Measurements from ENCODE around the gene FAAP100. TPM values are rescaled to one million over a fixed set of nuclear protein-coding genes. Genes with fewer than 3 reads are reported as not detected.

FAAP100 gene
- total and polyA plus RNA-seq, 2 donors (not counting 1 experiment from before 2014, with no cell fraction given) = 62.0 to 72.7 TPM

DNA sequence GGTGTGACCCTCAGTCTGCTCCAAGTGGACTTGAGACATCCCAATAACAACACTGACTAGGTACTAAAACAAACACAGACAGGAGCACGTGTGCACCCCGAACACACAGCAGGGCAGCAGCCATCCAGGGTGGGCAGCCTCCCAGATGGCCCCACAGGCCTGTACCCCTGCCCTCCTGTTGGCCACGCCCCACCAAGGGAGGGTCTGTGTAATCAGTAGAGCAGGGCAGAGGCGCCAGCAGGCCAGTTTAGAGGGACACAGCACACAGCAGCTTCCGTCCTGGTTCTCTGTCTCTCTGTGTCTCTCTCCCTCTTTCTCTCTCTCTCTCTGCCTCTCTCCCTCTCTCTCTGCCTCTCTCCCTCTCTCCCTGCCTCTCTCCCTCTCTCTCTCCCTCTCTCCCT, 61.0 kb downstream of the FAAP100 start:
- CTCF ChIA-PET = no interaction called here
- WGBS (ENCODE audit: insufficient coverage) = 50% methylated on average over 5 of the region's 5 CpGs
- Histone ChIP-seq H3K9me3 (ENCODE audit: control extremely low read depth in 1 of 3, control insufficient read depth in 2 of 3, insufficient read depth in 1 of 3, low read length in 2 of 3) (peaks cover 0 to 4% (median 0%) of the 10 kb centered on the region in 3 donors), H3K4me1 (ENCODE audit: control insufficient read depth in 2 of 2, insufficient read depth in 2 of 2, low read length in 2 of 2) (peaks cover 9 to 13% of the 10 kb centered on the region in 2 donors), H3K4me3 (ENCODE audit: control extremely low read depth in 1 of 5, extremely low read depth in 1 of 5, insufficient read depth in 1 of 5, low read depth in 2 of 5, low read length in 4 of 5) (no peak overlapping the region), H3K27ac (ENCODE audit: low read length in 2 of 2) (no peak overlapping the region), H3K9ac (ENCODE audit: low read length) (no peak overlapping the region), H3K27me3 (replicated peaks in 1 of 4; ENCODE audit: control extremely low read depth in 1 of 4, control insufficient read depth in 3 of 4, insufficient read depth in 4 of 4, low read length in 3 of 4) (peaks cover 0 to 12% (median 4%) of the 10 kb centered on the region in 4 experiments), H4K20me1 (ENCODE audit: control insufficient read depth, insufficient read depth, low read length, poor library complexity, severe bottlenecking) (no peaks in the 10 kb centered on the region), H3K36me3 (replicated peaks in 1 of 2; ENCODE audit: control extremely low read depth in 1 of 2, control insufficient read depth in 1 of 2, extremely low read depth in 1 of 2, insufficient read depth in 2 of 2, low read length in 1 of 2) (no peaks in the 10 kb centered on the region), H2AFZ (ENCODE audit: insufficient read depth, low read depth, low read length, poor library complexity, severe bottlenecking) (no peak overlapping the region), H3K4me2 (replicated peaks; ENCODE audit: low read depth, low read length, poor library complexity, severe bottlenecking) (no peak overlapping the region), H3K79me2 (ENCODE audit: control insufficient read depth, insufficient read depth, low read length) (no peaks in the 10 kb centered on the region)
- Mint-ChIP-seq H3K4me1 (peaks cover 3% of the 10 kb centered on the region), H3K9me3 (ENCODE audit: insufficient read depth) (no peaks in the 10 kb centered on the region), H3K27me3 (peaks cover 18% of the 10 kb centered on the region), H3K4me3 (no peak overlapping the region), H3K27ac (no peak overlapping the region)
- POLR2A ChIA-PET = no interaction called here
- DNase-seq (no peak), ATAC-seq (ENCODE audit: low read depth) (no peak)
- TF ChIP-seq EZH2 (IDR thresholded peaks at IDR 0.05; ENCODE audit: borderline replicate concordance, insufficient read depth, low read depth, low read length, poor library complexity, severe bottlenecking) = no peak
- TF ChIP-seq, protein P1, sequence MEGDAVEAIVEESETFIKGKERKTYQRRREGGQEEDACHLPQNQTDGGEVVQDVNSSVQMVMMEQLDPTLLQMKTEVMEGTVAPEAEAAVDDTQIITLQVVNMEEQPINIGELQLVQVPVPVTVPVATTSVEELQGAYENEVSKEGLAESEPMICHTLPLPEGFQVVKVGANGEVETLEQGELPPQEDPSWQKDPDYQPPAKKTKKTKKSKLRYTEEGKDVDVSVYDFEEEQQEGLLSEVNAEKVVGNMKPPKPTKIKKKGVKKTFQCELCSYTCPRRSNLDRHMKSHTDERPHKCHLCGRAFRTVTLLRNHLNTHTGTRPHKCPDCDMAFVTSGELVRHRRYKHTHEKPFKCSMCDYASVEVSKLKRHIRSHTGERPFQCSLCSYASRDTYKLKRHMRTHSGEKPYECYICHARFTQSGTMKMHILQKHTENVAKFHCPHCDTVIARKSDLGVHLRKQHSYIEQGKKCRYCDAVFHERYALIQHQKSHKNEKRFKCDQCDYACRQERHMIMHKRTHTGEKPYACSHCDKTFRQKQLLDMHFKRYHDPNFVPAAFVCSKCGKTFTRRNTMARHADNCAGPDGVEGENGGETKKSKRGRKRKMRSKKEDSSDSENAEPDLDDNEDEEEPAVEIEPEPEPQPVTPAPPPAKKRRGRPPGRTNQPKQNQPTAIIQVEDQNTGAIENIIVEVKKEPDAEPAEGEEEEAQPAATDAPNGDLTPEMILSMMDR (IDR thresholded peaks at IDR 0.05) = no peak
- intact Hi-C loops (cut with micrococcal nuclease) = no loop called here

Measured in B cell (primary cell).